Trophoblast cell (in vitro differentiated cells and primary cell): ENCODE results near the gene PTPRN2.
"Not testable (repeated sequence)": the region's sequence is repeated elsewhere in the genome, so short reads cannot be mapped to it uniquely, and the experiment has no call there.

ENCODE experiments used
- DNase-seq, 2 donors: peaks; one replicate each; pipeline ENCODE4 v3.0.0-alpha.2; 2016
- H2AFZ ChIP-seq: 2 replicates; pipeline ENCODE4 v1.6.1; 2013; ENCODE audit warnings: low read length, moderate library complexity, mild to moderate bottlenecking; ENCODE audit not compliant: insufficient read depth, poor library complexity
- H2AK5ac ChIP-seq: 2 replicates; pipeline ENCODE4 v1.6.1; 2013; ENCODE audit warnings: mild to moderate bottlenecking, low read length
- H2BK120ac ChIP-seq: 2 replicates; pipeline ENCODE4 v1.6.1; 2013; ENCODE audit warnings: low read length, mild to moderate bottlenecking, moderate library complexity; ENCODE audit not compliant: insufficient read depth, poor library complexity
- H2BK12ac ChIP-seq: 2 replicates; pipeline ENCODE4 v1.6.1; 2013; ENCODE audit warnings: mild to moderate bottlenecking, low read length, moderate library complexity
- H2BK5ac ChIP-seq: 2 replicates; pipeline ENCODE4 v1.6.1; 2013; ENCODE audit warnings: low read length, low read depth, moderate library complexity, mild to moderate bottlenecking; ENCODE audit not compliant: poor library complexity
- H3K14ac ChIP-seq: 2 replicates; pipeline ENCODE4 v1.6.1; 2013; ENCODE audit warnings: mild to moderate bottlenecking, low read length
- H3K18ac ChIP-seq: 2 replicates; pipeline ENCODE4 v1.6.1; 2013; ENCODE audit warnings: mild to moderate bottlenecking, low read length
- H3K23ac ChIP-seq: 2 replicates; pipeline ENCODE4 v1.6.1; 2013; ENCODE audit warnings: low read length
- H3K27ac ChIP-seq: 2 replicates; pipeline ENCODE4 v1.5.1; 2013; ENCODE audit warnings: low read depth, mild to moderate bottlenecking, inconsistent platforms, low read length, moderate library complexity
- H3K27me3 ChIP-seq: 2 replicates; pipeline ENCODE4 v1.6.1; 2013; ENCODE audit warnings: inconsistent platforms, mild to moderate bottlenecking, low read length, moderate library complexity; ENCODE audit not compliant: insufficient read depth
- H3K36me3 ChIP-seq, 2 experiments: 1 replicate in 1 of 2; 2 replicates in 1 of 2; pipeline ENCODE4 v1.6.1; 2013; ENCODE audit warnings: low read length in 2 of 2, mild to moderate bottlenecking in 2 of 2, moderate library complexity in 1 of 2; ENCODE audit not compliant: insufficient read depth in 2 of 2, control insufficient read depth in 1 of 2
- H3K4ac ChIP-seq: 2 replicates; pipeline ENCODE4 v1.6.1; 2013; ENCODE audit warnings: low read depth, mild to moderate bottlenecking, low read length, moderate library complexity
- H3K4me1 ChIP-seq, 2 experiments: 1 replicate in 1 of 2; 2 replicates in 1 of 2; pipeline ENCODE4 v1.6.1; 2013; ENCODE audit warnings: low read length in 2 of 2, mild to moderate bottlenecking in 2 of 2, moderate library complexity in 1 of 2; ENCODE audit not compliant: insufficient read depth in 2 of 2, control insufficient read depth in 1 of 2
- H3K4me2 ChIP-seq: 2 replicates; pipeline ENCODE4 v1.6.1; 2013; ENCODE audit warnings: inconsistent platforms, mild to moderate bottlenecking, low read length, moderate library complexity
- H3K4me3 ChIP-seq: 2 replicates; pipeline ENCODE4 v1.5.1; 2013; ENCODE audit warnings: mild to moderate bottlenecking, low read depth, low read length, inconsistent platforms
- H3K79me1 ChIP-seq: one replicate; pipeline ENCODE4 v1.6.1; 2013; ENCODE audit warnings: low read length
- H3K79me2 ChIP-seq: 2 replicates; pipeline ENCODE4 v1.6.1; 2013; ENCODE audit warnings: low read length, mild to moderate bottlenecking; ENCODE audit not compliant: control insufficient read depth, insufficient read depth, poor library complexity
- H3K9ac ChIP-seq: 2 replicates; pipeline ENCODE4 v1.6.1; 2013; ENCODE audit warnings: mild to moderate bottlenecking, low read length
- H3K9me3 ChIP-seq: 2 replicates; pipeline ENCODE4 v1.6.1; 2013; ENCODE audit warnings: low read depth, mild to moderate bottlenecking, control low read depth, inconsistent platforms, low read length; ENCODE audit not compliant: insufficient read depth
- H4K12ac ChIP-seq: 2 replicates; pipeline ENCODE4 v1.6.1; 2013; ENCODE audit warnings: low read depth, mild to moderate bottlenecking, low read length, moderate library complexity
- H4K8ac ChIP-seq: 2 replicates; pipeline ENCODE4 v1.6.1; 2013; ENCODE audit warnings: low read depth, mild to moderate bottlenecking, low read length, moderate library complexity
- H4K91ac ChIP-seq: one replicate; pipeline ENCODE4 v1.6.1; 2013; ENCODE audit warnings: low read depth, mild to moderate bottlenecking, low read length, moderate library complexity
- WGBS: extraction: QIAGEN DNeasy Blood & Tissue Kit; methylation state at CpG from one replicate; pipeline ENCODE4 v1.1.7; 2013; ENCODE audit warnings: missing lambda C conversion rate; ENCODE audit not compliant: insufficient read length, insufficient coverage; ENCODE audit errors: extremely low coverage; 5-methylcytosine and 5-hydroxymethylcytosine counted together

PTPRN2 gene

GRCh38 chr7:157666530-157667040, 921.0 kb downstream of the PTPRN2 start:
- no peaks in the 10 kb centered on the region for H3K27me3 ChIP-seq
- H4K91ac ChIP-seq: no peak overlapping the region
- H3K4ac ChIP-seq: no peak overlapping the region
- no peak overlapping the region for H2AK5ac ChIP-seq
- H3K23ac ChIP-seq: no peak overlapping the region
- H3K9ac ChIP-seq: no peak overlapping the region
- H3K27ac ChIP-seq: no peak overlapping the region
- no peak overlapping the region for H3K4me2 ChIP-seq
- no CpG with 5 or more reads among the region's 11 CpGs for WGBS
- H3K4me1 ChIP-seq: peaks cover 4 to 7% of the 10 kb centered on the region in 2 experiments
- H3K4me3 ChIP-seq: no peak overlapping the region
- H2BK120ac ChIP-seq: no peak overlapping the region
- no peaks in the 10 kb centered on the region for H3K79me1 ChIP-seq
- H3K9me3 ChIP-seq: peaks cover 6% of the 10 kb centered on the region
- H4K12ac ChIP-seq: no peak overlapping the region
- no peak for DNase-seq
- H2BK12ac ChIP-seq: no peak overlapping the region
- H4K8ac ChIP-seq: no peak overlapping the region
- no peak overlapping the region for H2BK5ac ChIP-seq
- no peak overlapping the region for H2AFZ ChIP-seq
- no peak overlapping the region for H3K18ac ChIP-seq
- H3K14ac ChIP-seq: no peak overlapping the region
- H3K36me3 ChIP-seq: no peaks in the 10 kb centered on the region
- H3K79me2 ChIP-seq: no peaks in the 10 kb centered on the region

GRCh38 chr7:157665634-157665988, 922.0 kb downstream of the PTPRN2 start:
- not testable (repeated sequence) for H3K23ac ChIP-seq, H2BK5ac ChIP-seq, H3K18ac ChIP-seq, H4K91ac ChIP-seq, H3K14ac ChIP-seq, H3K4me1 ChIP-seq, H3K4ac ChIP-seq, H2BK120ac ChIP-seq, H2AK5ac ChIP-seq, H3K36me3 ChIP-seq, H3K4me2 ChIP-seq, H3K79me2 ChIP-seq, H2BK12ac ChIP-seq, H3K9ac ChIP-seq, H4K8ac ChIP-seq, H2AFZ ChIP-seq, H3K9me3 ChIP-seq, H3K27me3 ChIP-seq, H4K12ac ChIP-seq, H3K4me3 ChIP-seq, H3K79me1 ChIP-seq, DNase-seq, H3K27ac ChIP-seq
- no CpG with 5 or more reads among the region's 2 CpGs for WGBS

- Histone ChIP-seq H3K36me3 (no peaks in the 10 kb centered on the region), H4K91ac (no peak overlapping the region), H3K23ac (no peak overlapping the region), H3K27me3 (no peaks in the 10 kb centered on the region), H4K8ac (no peak overlapping the region), H3K4me3 (no peak overlapping the region), H3K27ac (no peak overlapping the region), H2BK12ac (no peak overlapping the region), H3K14ac (no peak overlapping the region), H2AK5ac (no peak overlapping the region), H3K4me2 (no peak overlapping the region), H2AFZ (no peak overlapping the region), H3K79me1 (no peaks in the 10 kb centered on the region), H3K79me2 (no peaks in the 10 kb centered on the region), H3K9me3 (peaks cover 6% of the 10 kb centered on the region), H3K9ac (no peak overlapping the region), H3K18ac (no peak overlapping the region), H3K4me1 (peaks cover 4 to 7% of the 10 kb centered on the region in 2 experiments), H2BK120ac (no peak overlapping the region), H2BK5ac (no peak overlapping the region), H3K4ac (no peak overlapping the region), H4K12ac (no peak overlapping the region)
- WGBS: no CpG with 5 or more reads among the region's 21 CpGs
- DNase-seq: peak in 1 of 2 donors; percentile 10
These were observed 922.6 kb downstream of the PTPRN2 start for GRCh38 chr7:157664871-157665633.

GRCh38 chr7:157664034-157664433, 923.6 kb downstream of the PTPRN2 start:
- H3K79me1 ChIP-seq: no peaks in the 10 kb centered on the region
- H4K91ac ChIP-seq: no peak overlapping the region
- no peak overlapping the region for H2AFZ ChIP-seq
- WGBS: no CpG with 5 or more reads among the region's 14 CpGs
- H3K4me1 ChIP-seq: peaks cover 4% of the 10 kb centered on the region in 2 experiments
- H3K9ac ChIP-seq: no peak overlapping the region
- H2BK5ac ChIP-seq: no peak overlapping the region
- no peak overlapping the region for H3K27ac ChIP-seq
- H4K12ac ChIP-seq: no peak overlapping the region
- no peak overlapping the region for H3K14ac ChIP-seq
- H3K27me3 ChIP-seq: no peaks in the 10 kb centered on the region
- H3K4me3 ChIP-seq: no peak overlapping the region
- H3K4ac ChIP-seq: no peak overlapping the region
- no peak overlapping the region for H3K4me2 ChIP-seq
- no peak overlapping the region for H3K23ac ChIP-seq
- no peak overlapping the region for H3K18ac ChIP-seq
- H2BK120ac ChIP-seq: no peak overlapping the region
- no peaks in the 10 kb centered on the region for H3K36me3 ChIP-seq
- no peaks in the 10 kb centered on the region for H3K79me2 ChIP-seq
- no peak overlapping the region for H2BK12ac ChIP-seq
- H4K8ac ChIP-seq: no peak overlapping the region
- no peak overlapping the region for H2AK5ac ChIP-seq
- no peak for DNase-seq
- H3K9me3 ChIP-seq: peaks cover 6% of the 10 kb centered on the region
